GM18909 (cell line): ENCODE data around the gene CMTM4.
"Not testable (repeated sequence)": the region's sequence is repeated elsewhere in the genome, so short reads cannot be mapped to it uniquely, and the experiment has no call there.

Source experiments
- ATAC-seq: cut with Tn5 transposase; IDR thresholded peaks from one replicate; pipeline ENCODE4 v1.9.1; 2021; ENCODE audit warnings: mild to moderate bottlenecking; ENCODE audit not compliant: unreplicated experiment, poor library complexity

Gene CMTM4

DNA sequence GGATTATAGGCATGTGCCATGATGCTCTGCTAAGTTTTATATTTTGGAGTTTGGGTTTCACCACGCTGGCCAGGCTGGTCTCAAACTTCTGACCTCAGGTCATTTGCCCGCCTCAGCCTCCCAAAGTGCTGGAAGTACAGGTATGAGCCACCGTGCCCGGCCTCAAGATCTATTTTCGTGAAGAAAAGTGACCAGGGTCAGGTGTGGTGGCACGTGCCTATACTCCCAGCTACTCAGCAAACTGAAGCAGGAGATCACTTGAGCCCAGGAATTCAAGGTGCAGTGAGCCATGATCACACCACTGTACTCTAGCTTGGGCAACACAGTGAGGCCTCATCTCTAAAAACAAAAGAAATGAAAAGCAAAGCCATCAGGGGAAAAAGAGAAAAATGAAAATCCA is 18.7 kb downstream of the CMTM4 start:
- no peak for ATAC-seq

DNA sequence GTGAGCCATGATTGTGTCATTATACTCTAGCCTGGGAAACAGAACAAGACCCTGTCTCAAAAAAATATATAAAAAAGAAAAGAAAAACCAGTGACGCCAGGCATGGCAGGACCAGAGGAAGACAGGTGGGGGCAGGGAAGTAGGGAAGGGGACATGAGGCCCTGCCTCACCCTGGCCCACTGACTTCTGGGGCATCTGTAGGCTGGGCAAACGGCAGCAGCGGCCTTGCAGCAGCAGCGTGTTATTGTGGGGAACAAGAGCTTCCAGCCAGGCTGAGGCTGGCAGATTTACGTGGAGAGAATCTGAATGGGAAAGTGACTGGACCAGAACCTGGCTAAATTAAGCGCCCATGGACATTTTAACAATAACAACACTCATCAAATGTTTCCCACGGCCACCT is 19.4 kb downstream of the CMTM4 start:
- ATAC-seq, result no peak

DNA sequence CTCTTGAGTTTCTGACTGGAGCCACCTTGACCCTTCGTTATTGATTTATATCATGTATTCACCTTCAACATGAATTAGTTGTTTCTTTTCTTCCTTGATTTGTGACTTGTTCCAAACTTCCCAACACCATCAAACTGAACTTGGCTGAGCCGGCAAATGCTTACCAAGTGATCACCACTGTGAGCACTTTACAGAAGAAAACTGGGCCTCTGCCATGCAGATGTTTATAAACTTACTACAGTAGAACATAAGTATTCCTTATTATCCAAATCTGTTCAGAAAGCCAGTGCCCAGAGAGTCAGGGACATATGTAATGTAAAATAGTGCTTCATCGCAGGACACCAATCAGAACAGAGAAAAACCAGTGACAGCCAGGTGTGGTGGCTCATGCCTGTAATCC is 19.9 kb downstream of the CMTM4 start:
- ATAC-seq, result no peak

DNA sequence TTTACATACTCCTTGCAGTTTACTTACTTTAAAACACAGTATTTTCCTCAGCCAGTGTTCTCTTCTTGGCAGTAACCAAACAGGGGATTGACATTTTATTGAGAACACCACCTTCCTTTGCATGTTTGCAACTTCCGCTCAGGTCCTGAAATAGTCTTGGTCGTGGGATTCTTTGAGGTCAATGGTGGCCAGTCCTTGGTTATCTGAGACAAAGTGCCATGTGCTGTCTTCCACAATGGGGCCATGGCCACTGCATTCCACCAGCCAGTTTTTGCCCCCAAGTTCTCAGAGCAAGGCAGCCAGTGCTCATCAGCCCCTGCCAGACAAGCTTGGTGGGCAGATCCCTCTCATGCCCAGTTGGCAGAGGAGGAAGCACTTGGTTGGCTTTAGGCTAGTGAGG is 22.9 kb downstream of the CMTM4 start:
- ATAC-seq, result no peak

DNA sequence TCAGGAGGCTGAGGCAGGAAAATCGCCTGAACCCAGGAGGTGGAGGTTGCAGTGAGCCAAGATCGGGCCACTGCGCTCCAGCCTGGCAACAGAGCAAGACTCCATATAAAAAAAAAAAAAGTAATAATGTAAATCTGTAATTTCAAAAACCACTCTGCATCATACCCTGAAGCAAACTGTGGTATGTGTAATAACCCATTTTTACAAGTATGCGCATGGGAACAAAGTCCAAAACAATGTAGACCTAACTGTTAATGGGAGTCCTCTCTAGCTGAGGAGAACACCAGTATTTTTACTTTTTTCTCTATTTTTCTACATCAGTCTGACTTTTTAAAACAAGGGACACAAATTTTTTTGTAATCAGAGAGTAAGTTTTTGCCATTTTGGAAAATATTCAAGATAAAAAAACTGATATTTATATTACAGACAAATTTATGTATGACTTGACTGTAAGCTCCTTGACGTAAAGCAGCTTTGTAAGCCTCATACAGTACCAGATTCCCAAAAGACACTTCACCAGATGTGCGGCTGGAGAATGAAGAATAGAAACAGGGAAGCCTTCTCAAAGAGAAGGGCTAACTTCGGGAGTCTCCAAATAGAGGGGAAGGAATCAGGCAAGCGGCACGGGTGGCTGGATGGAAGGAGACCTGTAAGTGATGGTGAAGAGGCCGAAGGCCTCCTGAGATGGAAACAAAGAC is 25.7 kb downstream of the CMTM4 start:
- ATAC-seq, result no peak

DNA sequence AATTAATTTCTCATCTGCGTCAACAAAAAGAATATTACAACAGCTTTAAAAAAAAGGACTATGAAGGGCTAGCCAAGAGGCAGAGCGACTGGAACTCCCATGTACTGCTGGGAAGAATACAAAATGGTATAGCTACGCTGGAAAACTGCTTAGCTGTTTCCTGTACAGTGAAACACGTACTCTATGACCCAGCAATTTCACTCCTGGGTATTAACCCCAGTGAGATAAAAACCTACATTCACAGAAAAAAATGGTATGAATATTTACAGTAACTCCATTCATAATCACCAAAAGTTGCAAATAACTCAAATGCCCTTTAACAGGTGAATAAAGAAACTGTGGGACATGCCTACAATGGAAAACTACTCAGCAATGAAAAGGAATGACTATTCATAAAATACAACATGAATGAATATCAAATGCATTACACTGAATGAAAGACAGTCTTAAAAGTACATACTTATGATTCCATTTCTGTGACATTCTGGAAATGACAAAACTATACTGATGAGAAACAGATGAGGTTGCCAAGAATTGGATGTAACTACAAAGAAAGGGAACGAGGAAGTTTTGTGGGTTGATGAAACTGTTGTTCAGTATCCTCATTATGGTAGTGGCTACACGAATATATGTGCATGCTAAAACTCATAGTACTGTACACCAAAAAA is 27.6 kb downstream of the CMTM4 start:
- no peak for ATAC-seq

DNA sequence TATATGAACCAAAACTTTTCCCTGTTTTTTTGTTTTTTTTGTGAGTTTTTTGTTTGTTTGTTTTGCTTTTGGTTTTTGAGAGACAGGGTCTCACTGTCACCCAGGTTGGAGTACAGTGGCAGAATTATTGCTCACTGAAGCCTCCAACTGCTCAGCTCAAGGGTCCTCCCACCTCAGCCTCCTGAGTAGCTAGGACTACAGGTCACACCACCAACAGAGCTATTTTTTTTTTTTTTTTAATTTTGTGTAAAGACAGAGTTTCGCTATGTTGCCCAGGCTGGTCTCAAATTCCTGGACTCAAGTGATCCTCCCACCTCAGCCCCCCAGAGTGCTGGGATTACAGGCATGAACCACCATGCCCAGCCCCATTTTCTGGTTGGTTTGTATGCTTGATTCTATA is 28.6 kb downstream of the CMTM4 start:
- ATAC-seq, result no peak

DNA sequence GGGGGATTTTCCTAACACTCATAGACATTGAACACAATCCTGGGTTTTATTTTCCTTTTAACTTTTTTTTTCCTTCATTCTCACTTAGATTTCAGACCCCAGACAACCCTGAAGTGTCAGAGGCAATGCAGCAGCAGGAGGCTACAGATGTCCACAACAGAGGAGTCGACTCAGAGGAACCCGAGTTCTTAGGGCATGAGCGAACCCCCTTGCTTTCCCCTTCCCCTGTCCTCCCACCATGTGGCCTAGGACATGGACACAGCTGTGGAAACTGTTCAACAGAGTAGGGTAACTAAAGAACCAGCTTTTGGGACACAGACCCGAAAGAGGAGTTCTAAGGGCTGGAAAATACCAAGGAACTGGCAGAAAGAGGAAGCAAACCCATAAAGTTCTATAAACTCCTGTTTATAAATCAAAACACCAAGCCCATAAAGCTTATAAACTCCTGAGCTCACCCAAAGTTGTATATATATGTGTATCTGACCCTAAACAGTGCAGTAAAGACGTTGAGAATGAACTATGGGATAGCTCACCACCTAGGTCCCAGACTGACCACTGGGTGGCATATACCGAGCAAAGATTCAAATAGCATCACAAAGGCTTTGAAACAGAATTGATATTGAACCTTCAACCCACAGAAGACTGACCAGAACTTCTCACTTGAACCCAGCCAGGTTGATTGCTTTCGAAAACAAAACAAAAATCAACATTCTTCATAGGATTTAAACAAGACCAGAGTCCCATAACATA is 33.9 kb downstream of the CMTM4 start:
- no peak for ATAC-seq

DNA sequence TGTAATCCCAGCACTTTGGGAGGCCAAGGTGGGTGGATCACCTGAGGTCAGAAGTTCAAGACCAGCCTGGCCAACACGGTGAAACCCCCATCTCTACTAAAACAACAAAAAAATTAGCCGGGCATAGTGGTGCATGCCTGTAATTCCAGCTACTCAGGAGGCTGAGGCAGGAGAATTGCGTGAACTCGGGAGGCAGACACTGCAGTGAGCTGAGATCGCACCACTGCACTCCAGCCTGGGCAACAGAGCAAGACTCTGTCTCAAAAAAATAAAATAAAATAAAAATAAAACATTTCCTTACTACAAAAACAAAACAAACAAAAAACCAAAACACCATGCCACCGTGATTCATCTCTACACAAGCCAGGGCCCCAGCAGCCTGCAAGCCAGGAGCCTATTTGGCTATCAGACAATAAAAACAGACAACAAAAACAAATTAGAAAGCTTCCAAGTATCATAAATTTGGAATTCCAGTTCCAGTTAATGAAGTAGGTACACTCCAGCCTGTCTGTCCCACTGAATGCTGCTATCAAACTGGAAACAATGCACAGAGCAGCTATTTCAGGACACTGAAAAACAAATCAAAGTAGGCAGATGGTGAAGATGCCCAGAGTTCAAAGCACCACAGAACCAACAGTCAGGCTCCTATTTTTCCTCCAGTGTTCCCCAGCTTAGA is 34.7 kb downstream of the CMTM4 start:
- not testable (repeated sequence) for ATAC-seq

DNA sequence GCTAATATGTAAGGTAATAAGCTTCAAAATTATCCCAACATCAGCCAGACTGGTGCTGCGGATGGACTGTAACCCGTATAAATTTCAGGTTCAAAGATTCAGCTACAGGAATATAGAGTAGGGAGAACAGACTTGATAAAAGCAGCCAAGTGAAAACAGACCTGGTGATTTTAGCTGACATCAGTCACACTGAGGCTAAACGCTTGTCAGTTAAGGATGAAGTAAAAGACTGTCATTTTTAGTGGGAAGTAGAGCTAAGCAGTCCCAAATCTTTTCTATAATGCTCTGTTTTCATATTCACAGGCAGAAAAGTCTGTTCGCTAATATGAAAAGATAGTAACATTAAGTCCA is 35.4 kb downstream of the CMTM4 start:
- no peak for ATAC-seq

DNA sequence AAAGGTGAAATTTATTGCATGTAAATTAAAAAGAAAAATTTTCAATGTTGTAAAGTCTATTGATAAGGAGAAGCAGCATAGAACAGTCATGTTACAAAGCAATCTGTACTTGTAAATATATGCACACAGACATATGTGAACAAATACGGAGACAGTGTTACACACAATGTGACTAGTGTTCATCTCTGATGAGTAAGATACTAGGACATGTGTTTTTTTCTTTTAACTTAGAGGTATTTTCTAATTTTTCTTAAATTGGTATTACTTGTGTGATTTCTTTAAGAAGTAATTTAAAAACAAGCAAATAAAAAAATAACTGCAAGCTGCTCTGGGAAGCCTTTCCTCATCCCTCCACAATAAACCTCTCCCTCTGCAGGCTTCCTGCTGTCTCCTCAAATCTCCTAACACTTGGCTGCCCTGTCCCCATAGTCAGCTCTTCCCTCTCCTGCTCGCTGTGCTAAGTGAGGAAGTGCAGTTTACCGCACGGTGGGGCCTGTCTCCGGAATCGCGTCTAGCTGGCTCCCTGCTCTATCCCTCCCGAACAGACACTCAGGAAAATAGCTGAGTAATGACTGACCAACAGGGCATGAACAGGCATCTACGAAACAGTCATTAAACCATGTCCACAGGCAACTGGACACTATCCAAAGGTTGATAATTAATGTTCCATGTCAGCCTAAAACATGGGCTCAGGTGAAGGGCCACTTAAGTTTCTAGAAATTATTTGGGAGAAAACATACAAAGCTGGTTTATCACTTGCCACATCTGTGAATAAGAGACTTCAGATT is 35.9 kb downstream of the CMTM4 start:
- ATAC-seq, result no peak

DNA sequence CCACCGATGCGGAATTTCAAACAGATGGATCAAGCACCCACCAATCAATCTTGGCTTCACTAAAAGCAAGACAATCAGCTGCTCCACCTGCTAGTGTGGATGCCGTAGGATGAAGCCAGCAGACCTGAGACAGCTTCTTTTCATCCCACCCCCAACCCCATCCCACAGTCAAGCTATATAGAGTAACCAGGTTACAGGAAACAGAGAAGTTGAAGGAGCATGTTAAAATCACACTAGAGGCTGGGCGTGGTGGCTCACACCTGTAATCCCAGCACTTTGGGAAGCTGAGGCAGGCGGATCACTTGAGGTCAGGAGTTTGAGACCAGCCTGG is 37.7 kb downstream of the CMTM4 start:
- no peak for ATAC-seq

DNA sequence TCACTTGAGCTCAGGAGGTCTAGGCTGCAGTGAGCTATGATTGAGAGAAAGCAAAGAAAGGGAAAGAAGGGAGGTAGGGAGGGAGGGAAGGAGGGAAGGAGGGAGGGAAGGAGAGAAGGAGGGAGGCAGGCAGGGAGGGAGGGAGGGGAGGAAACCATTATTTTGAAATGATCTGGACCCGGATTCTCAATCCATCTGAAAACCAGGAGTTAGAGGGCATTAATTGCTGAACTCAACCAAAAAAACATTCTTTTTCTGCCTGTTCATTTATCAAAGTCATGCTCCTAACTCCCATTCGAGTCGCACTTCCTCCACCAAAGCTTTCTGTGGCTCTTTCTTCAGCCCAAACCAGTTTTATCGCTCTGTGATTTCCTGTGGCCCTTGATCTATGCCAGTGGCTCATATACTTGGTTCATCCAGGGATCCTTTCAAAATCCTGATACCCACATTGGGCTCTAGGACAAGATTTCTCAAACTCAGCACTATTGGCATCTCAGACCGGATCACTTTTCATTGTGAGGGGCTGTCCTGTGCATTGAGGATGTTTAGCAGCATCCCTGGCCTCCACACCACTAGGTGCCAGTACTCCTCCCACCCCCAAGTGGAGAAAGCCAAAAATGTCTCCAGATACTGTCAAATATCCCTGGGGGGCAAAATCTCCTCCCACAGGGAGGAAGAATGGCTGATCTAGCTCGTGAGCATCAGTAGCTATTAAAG is 38.2 kb downstream of the CMTM4 start:
- ATAC-seq, result no peak

DNA sequence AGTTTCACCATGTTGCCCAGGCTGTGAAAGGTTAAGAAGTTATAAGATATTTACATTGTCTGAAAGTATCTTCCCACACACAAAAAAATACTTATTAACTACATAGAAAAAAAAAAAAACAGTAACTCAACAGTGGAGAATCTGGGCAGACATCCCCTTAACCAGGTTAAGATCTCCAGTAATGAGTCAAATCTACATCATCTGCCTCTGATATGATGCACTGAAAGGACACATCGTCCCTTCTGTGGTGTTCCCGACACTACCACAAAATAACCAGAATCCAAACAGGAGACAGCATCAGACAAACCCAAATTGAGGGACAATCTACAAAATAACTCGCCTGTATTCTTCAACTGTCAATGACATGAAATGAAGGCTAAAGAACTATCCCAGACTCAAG is 40.0 kb downstream of the CMTM4 start:
- no peak for ATAC-seq

DNA sequence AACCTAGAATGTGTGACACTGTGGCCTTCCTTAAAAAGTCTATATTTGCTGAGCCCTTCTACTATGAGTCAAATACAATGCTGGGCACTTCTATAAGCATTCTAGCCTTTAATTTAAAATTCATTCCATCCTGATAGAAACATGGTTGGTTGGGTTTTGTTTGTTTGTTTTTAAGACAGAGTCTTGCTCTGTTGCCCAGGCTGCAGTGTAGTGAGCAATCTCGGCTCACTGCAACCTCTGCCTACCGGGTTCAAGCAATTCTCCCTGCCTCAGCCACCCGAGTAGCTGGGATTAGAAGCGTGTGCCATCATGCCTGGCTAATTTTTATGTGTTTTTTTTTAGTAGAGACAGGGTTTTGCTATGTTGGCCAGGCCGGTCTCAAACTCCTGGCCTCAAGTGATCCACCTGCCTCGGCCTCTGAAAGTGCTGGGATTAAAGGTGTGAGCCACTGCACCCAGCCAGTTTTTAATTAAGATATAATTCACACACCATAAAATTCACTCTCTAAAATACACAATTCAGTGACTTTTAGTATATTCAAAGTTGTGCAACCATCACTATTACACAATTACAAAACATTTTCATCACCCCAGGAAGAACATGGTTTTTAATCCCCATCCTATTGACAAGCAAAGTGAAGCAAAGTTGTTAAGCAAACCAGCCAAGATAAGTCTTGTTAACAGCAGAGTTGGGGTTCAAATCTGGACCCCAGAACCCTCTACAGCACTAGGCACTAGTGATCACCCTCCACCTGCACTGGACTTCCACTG is 42.8 kb downstream of the CMTM4 start:
- ATAC-seq, result no peak

DNA sequence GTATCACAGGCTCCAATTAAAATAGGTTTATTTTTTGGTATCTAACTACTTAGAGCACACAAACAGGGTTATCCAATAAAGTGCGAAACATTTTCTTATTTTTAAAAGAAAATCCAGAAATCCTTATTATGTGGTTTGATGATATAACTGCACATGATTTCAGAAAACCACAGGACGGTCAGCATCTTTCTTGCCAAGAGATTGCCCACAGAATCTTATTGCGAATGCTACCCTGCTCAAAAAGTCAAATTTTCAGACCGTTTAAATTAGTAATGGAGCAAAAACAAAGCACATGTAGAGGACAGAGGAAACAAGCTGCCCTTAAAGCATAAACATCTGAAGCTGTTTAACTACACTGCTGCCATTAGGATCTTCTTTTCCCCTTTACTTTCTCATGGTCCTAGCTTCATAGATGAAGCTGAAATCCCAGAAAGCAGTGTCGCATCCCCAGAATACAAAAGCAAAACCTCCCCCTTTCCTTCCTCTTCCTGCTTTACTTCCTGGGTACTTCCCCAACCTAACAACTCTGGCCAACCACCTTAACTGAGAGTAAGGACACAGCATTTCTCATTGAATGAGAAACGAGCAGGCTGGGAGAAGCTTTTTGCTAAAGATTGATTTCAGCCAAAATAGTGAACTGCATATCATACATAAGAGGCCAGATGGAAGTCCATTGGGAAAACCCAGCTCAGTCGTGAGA is 43.7 kb downstream of the CMTM4 start:
- ATAC-seq, result no peak

DNA sequence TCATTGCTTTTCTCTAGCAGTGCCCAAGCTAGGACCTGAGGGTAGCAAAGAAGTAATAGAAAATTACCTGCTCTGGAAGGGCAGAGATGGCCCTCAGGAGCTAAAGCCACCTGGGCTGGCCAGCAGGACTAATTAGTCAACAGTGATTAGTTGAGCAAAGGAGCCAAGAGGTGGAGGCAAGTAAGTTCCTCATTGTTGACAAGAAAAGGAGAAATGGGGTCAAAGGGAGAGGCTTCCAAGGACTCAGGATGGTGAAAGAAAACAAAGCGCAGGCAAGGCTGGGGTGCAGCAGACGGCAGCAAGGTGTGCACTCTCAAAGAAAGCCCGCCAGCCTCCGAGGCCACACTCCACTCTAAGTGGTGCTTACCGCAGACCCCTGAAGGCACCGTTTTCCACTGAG is 44.6 kb downstream of the CMTM4 start:
- no peak for ATAC-seq

DNA sequence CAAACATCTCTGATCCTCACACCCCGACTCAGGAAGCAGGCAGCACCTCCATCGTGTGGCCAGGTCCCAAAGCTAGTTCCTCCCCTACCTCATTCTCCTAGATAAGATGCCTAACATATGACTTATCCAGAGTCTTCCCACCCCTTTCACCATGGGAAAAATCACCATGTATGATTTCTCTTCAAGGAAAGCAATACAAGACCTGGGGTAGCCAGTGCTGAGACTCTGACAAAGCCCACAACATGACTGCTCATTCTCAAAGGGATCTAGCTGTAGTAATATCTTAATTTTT is 45.1 kb downstream of the CMTM4 start:
- no peak for ATAC-seq
